ENCODE data around the gene ATXN2L. TPM values are rescaled to one million over a fixed set of nuclear protein-coding genes. Genes with fewer than 3 reads are reported as not detected.

Gene ATXN2L
- total RNA-seq, 1 donor from 2014 or later, result 169 TPM

GRCh38 chr16:28872952-28873351 lies 50.2 kb downstream of the ATXN2L start:
- no peak overlapping the region for H3K27ac ChIP-seq
- H3K4me3 ChIP-seq, result no peak overlapping the region
- no peaks in the 10 kb centered on the region for H3K27me3 ChIP-seq
- peaks cover 39 to 63% of the 10 kb centered on the region in 2 donors for H3K36me3 ChIP-seq
- intact Hi-C loops (cut with DNase I), result no loop called here
- no peak for DNase-seq (ENCODE audit: low spot score in 2 of 2)
- no peak for TF ChIP-seq CTCF (IDR thresholded peaks at IDR 0.05)
- no peaks in the 10 kb centered on the region for H3K9me3 ChIP-seq
- H3K4me1 ChIP-seq, result no peaks in the 10 kb centered on the region

GRCh38 chr16:28873543-28874201 lies 50.9 kb downstream of the ATXN2L start:
- H3K4me3 ChIP-seq, result no peak overlapping the region
- peaks cover 32 to 56% of the 10 kb centered on the region in 2 donors for H3K36me3 ChIP-seq
- no peak for DNase-seq (ENCODE audit: low spot score in 2 of 2)
- peak in 2 of 3 experiments; percentile 37 to 47 for TF ChIP-seq CTCF (IDR thresholded peaks at IDR 0.05)
- H3K4me1 ChIP-seq, result no peaks in the 10 kb centered on the region
- no peak overlapping the region for H3K27ac ChIP-seq
- no peaks in the 10 kb centered on the region for H3K27me3 ChIP-seq
- H3K9me3 ChIP-seq, result no peaks in the 10 kb centered on the region
- intact Hi-C loops (cut with DNase I), result no loop called here

GRCh38 chr16:28874406-28874805 lies 51.6 kb downstream of the ATXN2L start:
- H3K27ac ChIP-seq, result no peak overlapping the region
- DNase-seq (ENCODE audit: low spot score in 2 of 2), result no peak
- H3K36me3 ChIP-seq, result peaks cover 25 to 48% of the 10 kb centered on the region in 2 donors
- no peak overlapping the region for H3K4me3 ChIP-seq
- H3K9me3 ChIP-seq, result no peaks in the 10 kb centered on the region
- no peaks in the 10 kb centered on the region for H3K27me3 ChIP-seq
- intact Hi-C loops (cut with DNase I), result no loop called here
- H3K4me1 ChIP-seq, result peaks cover 3 to 4% of the 10 kb centered on the region in 2 donors
- TF ChIP-seq CTCF (IDR thresholded peaks at IDR 0.05), result no peak

GRCh38 chr16:28875134-28876018 lies 52.6 kb downstream of the ATXN2L start:
- no peaks in the 10 kb centered on the region for H3K27me3 ChIP-seq

More at GRCh38 chr16:28875134-28876018, 52.6 kb downstream of the ATXN2L start:
- no peak overlapping the region for H3K27ac ChIP-seq
- H3K4me3 ChIP-seq, result no peak overlapping the region
- intact Hi-C loops (cut with DNase I), result no loop called here
- peaks cover 8 to 9% of the 10 kb centered on the region in 2 donors for H3K4me1 ChIP-seq
- no peak for DNase-seq (ENCODE audit: low spot score in 2 of 2)
- no peaks in the 10 kb centered on the region for H3K9me3 ChIP-seq
- peaks cover 15 to 39% of the 10 kb centered on the region in 2 donors for H3K36me3 ChIP-seq
- TF ChIP-seq CTCF (IDR thresholded peaks at IDR 0.05), result no peak
